ENCODE data around the gene HYAL4.

Gene HYAL4, protein sequence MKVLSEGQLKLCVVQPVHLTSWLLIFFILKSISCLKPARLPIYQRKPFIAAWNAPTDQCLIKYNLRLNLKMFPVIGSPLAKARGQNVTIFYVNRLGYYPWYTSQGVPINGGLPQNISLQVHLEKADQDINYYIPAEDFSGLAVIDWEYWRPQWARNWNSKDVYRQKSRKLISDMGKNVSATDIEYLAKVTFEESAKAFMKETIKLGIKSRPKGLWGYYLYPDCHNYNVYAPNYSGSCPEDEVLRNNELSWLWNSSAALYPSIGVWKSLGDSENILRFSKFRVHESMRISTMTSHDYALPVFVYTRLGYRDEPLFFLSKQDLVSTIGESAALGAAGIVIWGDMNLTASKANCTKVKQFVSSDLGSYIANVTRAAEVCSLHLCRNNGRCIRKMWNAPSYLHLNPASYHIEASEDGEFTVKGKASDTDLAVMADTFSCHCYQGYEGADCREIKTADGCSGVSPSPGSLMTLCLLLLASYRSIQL

DNA sequence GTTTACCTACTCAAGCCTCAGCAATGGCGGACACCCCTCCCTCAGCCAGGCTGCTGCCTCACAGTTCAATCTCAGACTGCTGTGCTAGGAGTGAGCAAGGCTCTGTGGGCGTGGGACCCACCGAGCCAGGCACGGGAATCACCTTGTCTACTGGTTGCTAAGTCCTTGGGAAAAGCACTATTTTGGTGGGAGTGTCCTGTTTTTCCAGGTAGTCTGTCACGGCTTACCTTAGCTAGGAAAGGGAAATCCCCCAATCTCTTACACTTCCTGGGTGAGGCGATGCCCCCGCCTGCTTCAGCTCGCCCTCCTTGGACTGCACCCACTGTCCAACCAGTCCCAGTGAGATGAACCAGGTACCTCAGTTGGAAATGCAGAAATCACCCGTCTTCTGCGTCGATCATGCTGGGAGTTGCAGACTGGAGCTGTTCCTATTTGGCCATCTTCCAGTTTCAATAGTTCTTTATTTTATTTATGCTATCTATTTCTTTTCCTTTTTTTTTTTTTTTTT is at the start of gene HYAL4:
HYAL4 (plus strand) TSS at position 458 of the 508 bp plus-strand sequence. CDS start 23,105 bp downstream, outside the sequence.
- TF ChIP-seq, protein P1, sequence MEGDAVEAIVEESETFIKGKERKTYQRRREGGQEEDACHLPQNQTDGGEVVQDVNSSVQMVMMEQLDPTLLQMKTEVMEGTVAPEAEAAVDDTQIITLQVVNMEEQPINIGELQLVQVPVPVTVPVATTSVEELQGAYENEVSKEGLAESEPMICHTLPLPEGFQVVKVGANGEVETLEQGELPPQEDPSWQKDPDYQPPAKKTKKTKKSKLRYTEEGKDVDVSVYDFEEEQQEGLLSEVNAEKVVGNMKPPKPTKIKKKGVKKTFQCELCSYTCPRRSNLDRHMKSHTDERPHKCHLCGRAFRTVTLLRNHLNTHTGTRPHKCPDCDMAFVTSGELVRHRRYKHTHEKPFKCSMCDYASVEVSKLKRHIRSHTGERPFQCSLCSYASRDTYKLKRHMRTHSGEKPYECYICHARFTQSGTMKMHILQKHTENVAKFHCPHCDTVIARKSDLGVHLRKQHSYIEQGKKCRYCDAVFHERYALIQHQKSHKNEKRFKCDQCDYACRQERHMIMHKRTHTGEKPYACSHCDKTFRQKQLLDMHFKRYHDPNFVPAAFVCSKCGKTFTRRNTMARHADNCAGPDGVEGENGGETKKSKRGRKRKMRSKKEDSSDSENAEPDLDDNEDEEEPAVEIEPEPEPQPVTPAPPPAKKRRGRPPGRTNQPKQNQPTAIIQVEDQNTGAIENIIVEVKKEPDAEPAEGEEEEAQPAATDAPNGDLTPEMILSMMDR (IDR thresholded peaks at IDR 0.05; ENCODE audit: low read depth, low read length): no peak
- H3K4me3 ChIP-seq (ENCODE audit: low read depth, low read length): no peak within 1 kb of the TSS

DNA sequence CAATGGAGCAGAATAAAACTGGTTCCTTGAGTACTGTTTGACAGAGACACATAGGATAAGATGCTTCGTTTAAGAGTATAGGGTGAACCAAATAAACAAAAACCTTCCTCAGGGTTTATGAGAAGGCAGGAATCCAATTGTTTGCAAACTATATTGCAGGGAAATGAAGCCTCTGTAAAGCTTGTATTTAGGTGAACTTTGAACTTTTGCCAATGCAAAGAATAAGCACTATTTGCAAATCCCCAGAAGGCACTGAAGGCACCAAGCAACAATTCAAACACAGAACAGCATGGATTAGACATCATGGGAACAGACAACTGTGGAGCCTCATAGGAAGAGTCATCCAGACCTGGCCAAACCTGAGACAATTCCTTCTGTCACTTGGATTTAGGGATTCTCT is 49.1 kb upstream of the HYAL4 start:
- TF ChIP-seq, protein P1 (IDR thresholded peaks at IDR 0.05; ENCODE audit: low read depth, low read length): no peak
- H3K4me3 ChIP-seq (ENCODE audit: low read depth, low read length): no peak overlapping the region

DNA sequence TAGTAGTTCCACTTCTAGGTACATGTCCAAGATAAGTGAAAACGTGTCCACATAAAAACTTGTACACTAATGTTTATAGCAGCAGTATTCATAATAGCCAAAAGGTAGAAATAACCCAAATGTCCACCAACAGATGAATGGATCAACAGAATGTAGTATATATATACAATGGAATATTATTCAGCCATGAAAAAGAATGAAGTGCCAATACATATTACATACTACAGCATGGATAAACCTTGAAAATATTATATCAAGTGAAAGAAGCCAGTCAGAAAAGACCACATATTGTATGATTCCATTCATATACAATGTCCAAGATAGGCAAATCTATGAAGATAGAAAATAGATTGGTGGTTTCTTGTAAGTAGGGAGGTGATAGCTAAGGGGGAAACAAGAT is 48.4 kb upstream of the HYAL4 start:
- no peak overlapping the region for H3K4me3 ChIP-seq (ENCODE audit: low read depth, low read length)
- TF ChIP-seq, protein P1 (IDR thresholded peaks at IDR 0.05; ENCODE audit: low read depth, low read length): no peak

DNA sequence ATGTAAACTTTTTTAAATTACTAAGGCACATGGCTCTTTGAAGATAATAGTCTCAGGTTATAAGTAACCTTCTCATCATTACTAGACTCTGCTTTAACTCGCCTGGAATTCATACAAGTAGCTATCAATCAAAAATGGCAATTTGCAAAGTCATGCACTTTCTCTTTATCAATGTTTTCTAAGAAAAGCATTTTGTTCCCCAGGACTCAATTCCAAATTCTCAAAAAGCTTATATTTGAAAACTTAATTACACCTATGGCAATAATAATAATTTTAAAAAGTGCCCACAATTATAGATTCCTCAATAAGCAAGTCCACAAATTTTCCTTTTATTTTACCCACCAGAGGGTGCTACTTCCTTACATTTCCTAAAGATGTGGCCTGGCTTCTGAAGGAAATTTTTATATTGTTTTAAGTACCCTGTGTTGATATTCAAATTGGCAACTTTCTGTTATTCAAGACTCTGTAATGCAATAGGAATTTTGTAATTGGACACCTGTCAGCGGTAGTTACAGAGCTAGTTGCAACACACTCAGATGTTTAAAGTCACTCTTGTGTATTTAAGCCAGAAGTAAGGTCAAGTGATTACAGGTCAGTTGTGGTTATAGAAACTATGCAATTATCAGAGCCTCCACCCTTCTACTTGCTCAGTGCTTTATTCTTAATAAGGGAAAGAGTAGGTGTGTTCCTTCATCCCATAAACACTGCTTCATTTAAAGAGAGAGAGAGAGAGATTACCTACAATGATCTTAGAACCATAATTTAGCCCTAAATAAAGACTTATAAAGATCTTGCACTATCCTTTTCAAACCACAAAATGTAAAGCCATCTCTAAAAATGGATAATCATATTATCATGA is 47.1 kb upstream of the HYAL4 start:
- TF ChIP-seq, protein P1 (IDR thresholded peaks at IDR 0.05; ENCODE audit: low read depth, low read length): peak; percentile 18; the same call in 1 of the 2 replicates
- H3K4me3 ChIP-seq (ENCODE audit: low read depth, low read length): no peak overlapping the region

DNA sequence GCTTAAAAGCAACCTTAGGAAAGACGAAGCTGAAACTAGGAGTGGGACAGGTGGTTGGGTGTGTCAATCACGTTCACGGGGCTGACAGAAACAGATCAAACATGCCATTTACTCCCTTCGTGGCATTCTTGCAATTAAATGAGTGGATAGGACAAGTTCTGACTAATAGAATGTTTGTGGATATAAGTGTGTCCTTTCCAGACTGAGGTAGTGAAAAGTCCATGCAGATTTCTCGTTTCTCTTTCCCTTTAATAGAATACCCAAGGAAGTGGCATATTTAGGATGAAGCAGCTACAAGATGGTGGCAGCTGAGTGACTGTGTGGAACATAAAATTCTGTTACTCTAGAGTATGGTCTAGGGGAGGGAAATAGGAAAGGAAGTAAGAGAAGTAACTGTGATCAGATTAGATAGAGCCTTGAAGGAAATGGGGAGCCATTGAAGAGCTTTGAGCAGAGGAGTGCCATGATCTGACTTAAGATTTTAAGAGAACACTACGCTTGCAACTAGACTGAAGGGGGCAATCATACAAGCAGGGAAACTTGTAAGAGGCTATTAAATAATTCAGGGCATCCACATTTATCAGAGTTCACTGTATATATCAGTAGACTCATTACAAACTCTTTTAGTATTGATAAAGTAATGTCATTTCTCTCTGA is 46.3 kb upstream of the HYAL4 start:
- H3K4me3 ChIP-seq (ENCODE audit: low read depth, low read length): no peak overlapping the region
- TF ChIP-seq, protein P1 (IDR thresholded peaks at IDR 0.05; ENCODE audit: low read depth, low read length): no peak

DNA sequence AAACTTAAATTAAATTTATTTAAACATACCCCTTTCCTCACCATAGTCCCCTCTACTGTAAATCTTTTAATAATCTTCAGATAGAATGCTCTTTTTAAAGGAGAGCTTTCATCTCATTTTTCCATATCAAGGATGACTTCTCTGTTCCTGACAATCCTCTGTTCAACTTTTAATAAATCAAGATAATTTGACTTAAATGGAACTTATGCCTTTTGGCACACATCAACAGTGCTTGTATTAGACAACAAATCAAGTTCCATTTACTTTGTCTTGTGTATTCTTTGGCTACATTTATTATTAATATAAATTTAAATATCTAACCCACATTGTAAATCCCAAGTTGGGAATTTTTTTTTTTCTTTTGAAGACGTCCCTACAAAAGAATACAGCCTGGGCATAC is 42.7 kb upstream of the HYAL4 start:
- no peak overlapping the region for H3K4me3 ChIP-seq (ENCODE audit: low read depth, low read length)
- TF ChIP-seq, protein P1 (IDR thresholded peaks at IDR 0.05; ENCODE audit: low read depth, low read length): no peak

All from WI38 (cell line).